HG02623 (cell line): ENCODE measurements around the gene P3H2.

ENCODE experiments used
- ATAC-seq: cut with Tn5 transposase; IDR thresholded peaks from one replicate; pipeline ENCODE4 v1.9.1; 2021; ENCODE audit warnings: moderate library complexity; ENCODE audit not compliant: unreplicated experiment

The P3H2 gene

DNA sequence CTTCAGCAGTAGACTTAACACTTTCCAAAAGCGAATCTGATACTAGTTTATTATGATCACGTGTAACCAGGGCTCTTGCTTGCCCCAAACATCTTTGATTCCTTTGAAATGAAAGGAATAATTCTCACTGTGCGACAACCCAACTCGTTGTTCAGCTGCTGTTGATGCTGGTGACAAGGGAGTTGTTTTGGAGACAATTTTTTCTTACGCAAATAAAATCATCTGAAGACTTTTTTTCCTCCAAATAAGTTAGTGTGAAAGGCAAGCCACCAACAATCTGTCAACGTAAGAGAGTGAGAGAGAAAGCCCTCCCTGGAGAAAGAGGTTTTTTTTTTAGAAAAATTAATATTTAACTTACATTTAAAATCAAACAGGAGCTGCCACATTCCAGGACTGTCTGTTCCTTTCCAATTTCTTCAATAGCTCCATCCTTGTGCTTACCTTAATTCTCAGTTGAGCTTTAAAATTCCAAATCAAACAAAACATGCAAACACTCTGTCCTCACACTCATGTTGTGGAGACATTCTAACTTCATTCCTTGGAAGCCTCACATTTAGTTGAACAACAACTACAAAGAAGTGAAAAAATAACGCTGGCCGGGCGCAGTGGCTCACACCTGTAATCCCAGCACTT, 4.9 kb upstream of the P3H2 start:
- ATAC-seq, result no peak

DNA sequence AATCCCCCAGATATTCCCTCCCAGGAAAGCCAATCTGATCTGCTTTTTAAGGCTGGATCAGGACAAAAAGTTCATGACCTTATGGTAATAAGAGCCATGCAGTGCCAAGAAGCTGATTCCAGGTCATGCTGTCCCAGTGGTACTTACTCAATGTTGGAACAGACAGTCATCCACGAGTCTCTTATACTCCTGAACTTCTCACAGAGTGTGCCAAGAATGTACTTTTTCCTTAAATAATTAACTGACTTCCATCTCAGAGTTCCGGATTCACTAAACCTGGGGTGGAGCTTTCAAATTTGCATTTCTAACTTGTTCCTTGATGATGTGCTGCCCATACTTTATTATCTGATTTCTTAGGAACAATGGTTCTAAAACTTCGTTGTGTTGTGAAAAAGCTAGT, 3.4 kb upstream of the P3H2 start:
- ATAC-seq, result no peak

DNA sequence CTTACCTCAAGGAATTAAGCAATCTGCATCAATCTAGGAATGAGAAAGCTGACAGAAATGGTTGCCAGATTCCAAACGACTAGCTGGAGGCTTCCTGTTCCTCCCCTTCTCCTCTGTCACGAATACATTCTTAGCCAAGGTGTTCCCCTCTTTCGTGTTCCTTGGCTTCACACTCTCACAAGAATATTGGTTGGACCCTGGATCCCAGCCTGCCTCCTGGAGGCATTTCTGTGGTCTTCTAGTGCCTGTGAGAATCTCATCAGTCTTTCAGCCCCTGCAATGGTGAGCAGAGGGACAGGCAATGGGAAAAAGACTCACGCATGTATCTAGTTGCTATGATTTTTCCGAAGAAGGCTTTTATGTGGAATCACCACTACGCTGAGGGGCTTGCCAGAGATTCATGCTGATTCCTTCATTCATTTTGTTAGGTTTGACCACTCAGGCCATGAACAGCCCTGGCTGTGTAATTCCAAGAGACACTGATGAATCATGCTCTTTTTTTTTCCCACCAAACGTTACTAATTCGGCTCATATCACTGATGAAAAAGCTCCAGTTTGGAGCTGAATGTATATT, 1.6 kb upstream of the P3H2 start:
- ATAC-seq, result no peak

DNA sequence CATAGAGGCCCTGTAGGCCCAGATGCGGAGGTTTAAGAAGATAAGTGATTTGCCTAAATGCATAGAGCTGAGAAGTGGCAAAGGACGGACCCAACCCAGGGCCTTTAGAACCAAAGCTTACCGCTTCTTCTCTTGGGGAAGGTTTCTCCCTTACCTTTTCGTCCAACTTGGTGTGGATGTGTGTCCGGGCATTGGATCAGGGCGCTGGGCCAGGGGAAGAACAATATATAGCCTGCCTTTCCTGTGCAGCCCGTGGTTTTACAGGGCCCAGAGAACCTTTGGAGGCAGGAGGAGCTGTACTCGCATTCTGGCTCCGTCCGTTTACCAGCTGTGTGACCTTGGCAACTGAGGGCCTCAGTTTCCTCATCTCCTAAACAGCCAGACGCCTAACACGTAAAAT, 686 bp upstream of the P3H2 start:
- no peak for ATAC-seq

DNA sequence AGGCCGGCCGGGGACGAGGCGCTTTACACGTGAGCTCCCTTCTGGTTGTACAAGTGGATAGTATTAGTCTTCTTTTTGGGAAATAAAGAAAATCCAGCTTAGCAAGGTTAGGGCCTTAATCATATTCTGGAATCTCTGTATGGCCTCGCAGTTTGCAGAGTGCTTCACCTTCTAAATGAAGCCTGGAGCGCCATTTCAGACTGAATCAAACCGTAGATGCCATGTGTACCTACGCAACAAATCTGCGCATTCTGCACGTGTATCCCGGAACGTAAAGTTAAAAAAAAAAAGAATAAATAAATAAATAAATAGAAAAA, 322 bp upstream of the P3H2 start:
- no peak for ATAC-seq

DNA sequence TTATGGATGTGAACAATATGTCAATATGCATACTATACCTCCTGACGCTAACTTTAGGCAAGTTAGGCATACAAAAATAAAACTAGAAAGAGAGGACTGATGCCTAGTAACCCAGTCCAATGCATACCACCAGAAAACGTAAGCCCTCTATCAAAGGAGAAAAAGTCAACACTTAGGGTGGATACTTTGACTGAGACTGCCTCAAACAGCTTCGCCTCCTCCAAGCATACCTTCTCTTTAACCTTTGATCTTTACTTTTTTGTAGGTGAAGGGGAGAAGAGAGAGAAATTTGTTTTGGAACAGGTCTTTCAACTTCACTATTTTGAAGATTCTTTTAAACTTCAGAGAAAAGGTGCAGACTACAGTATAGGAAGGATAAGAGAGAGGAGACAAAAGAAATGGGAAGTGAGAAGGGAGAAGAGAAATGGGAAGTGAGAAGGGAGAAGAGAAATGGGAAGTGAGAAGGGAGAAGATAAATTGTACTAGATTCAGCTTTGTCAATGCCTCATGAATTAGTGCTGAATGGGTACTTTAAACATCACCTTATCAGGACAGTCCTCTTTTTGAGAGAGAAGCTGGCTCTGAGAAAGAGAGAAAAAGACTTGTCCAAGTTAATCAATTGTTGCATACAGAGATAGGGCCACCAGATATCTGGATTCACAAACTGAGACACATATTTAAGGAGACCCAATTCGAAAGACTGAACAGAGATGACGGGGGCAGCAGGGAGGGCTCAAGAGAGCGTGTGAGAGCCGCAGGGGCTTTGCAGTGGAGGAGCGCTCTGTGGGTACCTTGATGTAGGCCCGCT, 1.0 kb downstream of the P3H2 start:
- peak; percentile 23 for ATAC-seq

DNA sequence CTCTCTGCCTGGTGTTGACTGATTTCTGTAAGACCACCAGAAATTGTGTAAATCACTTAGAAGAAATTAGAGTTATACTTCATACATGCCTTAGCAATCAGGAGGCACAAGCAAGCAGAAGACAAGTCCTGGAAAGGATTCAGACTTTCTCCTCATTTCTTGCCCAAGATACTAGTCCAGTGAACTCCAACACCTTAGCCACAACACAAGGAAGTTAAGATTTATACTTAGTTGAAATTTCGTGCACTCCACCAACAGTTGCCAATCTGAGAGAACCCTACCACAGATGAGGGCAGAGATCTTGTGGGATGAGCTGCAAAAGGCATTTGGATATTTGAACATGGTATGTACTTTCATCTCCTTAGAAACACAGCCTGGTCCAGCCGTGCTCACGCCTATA, 2.3 kb downstream of the P3H2 start:
- ATAC-seq, result no peak

DNA sequence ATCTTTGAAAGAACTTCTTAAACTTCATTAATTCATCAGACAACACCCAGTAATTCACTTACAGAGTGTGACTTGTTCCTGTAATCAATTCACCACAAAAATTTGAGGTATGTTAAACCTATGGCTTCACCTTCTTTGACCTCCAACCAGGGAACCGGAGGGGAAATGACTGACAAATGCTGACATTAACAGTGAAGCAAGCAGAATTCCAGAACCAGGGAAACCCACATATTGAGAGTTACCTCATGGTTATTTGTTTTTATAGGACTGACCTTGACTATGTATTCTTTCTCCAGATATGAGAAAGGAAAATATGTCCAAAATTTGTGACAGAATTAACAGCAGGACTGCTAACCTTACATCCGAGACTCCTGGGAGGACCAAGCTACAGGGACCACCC, 2.7 kb downstream of the P3H2 start:
- ATAC-seq, result no peak

DNA sequence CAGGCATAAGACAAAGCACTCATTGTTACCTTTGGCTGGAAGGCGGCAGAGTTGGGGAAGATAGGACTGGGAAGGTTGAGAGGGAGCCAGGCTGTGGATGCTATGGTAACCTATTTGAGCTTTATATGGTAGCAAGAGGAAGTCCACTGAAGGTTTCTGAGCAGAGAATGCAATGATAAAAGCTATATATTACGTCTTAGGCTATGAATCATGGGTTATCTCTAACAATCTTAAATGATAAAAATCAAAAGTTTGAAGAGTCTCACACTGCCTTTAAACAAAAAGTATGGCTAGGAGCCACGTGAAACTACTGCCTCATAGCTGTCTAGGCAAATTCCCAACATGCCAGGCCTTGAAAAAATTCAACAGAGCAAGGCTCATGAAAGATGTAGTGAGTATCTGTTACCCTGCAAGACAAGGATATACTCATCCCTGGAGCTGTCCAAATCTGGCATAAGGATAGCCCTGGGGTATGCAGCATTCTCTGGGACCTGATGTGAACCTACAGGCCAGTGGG, 4.1 kb downstream of the P3H2 start:
- no peak for ATAC-seq

DNA sequence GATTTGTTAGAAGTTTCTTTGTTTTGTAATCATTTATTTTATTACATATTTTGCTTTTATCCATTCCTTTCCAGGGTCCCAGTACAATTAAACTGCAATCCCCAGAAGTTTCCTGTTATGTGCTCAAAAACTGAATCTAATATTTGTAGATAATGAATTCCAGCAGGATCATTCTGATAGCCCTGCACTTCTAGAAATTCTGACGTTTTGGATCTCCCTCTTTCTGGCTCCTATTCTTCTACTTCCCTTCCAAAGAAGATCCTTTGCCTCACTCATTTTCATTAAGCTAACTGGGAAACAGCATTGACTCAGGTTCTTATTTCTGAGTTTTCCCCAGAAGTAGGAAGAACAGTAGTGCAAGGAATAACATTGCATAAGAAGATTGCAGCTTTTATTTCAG, 9.9 kb downstream of the P3H2 start:
- ATAC-seq, result no peak

DNA sequence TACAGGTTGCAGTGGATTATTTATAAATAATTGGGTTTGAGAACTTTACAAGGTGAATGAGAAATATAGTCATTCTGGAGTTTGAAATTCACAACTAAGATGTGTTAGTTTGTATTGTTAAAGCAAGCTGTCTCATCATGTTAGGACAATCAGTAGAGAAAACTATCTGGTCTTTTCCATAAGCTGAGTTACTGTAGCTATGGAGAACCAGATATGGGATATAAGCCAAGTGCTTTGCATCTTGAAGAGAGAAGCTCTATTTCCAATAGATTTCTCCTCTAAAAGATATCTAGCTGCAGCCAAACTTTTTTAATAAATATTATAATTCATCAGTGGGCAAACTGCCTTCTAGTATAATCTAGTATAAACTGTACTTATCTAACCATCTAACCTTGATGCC, 11.3 kb downstream of the P3H2 start:
- ATAC-seq, result no peak

DNA sequence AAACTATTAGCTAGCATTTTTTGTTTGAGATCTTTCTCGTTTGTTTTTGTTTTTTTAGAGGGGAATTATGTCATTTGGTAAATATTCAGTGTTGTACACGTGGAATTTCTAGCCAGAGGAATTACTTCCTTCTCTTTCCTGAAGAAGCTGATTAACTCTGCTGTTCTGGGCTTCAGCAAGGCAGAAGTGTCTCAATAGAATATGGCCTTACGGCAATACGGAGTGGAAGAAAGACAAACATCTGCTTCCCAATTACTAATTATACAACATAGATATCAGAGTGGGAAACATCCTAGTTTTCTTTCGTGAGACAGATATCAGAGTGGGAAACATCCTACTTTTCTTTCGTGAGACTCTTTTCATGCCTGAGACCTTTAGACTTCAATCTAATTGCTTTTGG, 11.9 kb downstream of the P3H2 start:
- no peak for ATAC-seq

DNA sequence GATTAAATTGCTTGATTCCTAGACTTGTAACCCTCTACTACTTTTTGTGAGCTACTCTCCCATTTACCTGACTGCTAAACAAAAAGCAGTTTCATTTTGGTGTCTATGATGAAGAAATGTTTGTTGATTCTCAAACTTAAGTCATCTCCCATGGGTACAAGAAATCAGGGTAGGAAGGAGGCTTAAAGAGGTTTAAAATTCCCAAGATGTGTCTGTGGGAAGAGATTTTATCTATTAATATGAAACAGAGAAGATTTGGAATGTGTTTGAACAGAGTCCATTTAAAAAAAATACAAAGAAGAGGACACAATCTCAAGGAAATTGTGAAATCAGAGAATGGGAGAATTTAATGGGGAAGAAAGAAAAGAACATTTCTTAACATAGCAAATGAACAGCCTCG, 14.8 kb downstream of the P3H2 start:
- ATAC-seq, result no peak

DNA sequence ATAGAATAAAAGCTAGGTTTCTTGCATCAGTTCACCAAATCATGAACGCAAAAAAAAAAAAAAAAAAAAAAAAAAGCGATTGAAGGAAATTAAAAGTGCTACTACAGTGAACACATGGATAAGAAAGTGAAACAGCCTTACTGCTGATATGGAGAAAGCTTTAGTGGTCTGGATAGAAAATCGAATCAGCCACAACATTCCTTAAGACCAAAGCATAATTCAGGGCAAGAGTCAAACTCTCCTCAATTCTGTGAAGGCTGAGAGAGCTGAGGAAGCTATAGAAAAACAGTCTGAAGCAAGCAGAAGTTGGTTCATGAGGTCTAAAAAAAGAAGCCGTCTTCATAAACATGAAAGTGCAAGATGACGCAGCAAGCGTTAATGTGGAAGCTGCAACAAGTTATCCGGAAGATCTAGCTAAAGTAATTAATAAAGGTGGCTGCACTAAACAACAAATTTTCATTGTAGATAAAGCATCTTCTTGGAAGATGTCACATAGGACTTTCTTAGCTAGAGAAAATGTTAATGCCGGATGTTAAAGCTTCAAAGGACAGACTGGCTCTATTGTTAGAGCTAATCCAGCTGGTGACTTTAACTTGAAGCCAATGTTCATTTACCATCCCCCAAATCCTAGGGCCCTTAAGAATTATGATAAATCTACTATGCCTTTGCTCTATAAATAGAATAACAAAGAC, 19.2 kb downstream of the P3H2 start:
- ATAC-seq, result no peak

DNA sequence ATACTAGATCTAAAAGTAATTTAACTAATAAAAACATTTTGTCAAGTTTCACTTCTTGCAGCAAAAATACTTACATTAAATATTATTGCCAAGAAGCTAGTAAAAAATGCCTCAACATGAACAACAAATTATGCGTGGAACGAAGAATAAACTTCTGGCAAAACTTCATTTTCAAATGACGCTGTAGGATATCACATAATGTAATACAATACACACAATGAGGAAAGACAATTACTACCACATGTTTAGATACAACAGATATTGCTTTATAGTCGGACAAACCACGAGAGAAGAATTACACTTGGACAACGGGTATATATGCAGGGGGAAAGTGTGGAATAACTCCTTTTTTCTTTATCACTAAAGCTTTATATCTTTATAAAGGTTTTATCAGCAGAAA, 21.6 kb downstream of the P3H2 start:
- ATAC-seq, result no peak

DNA sequence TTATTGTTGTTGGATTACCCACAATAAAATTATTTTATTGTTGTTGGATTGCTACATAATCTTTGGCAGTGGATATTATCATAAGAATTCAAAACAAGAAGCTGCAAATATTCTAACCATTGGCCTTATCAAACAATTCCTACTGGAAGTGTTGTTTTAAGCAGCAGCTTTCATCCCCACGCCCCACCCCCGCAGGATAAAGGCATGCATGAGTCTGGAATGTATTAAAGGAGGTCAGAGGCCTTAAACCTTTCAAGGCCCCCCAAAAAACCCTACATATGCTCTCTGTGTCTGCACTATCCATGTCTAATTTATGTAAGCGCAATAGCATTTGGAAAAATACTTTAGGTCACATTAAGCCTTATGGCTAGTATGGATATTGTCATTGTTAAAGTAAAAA, 23.1 kb downstream of the P3H2 start:
- no peak for ATAC-seq

DNA sequence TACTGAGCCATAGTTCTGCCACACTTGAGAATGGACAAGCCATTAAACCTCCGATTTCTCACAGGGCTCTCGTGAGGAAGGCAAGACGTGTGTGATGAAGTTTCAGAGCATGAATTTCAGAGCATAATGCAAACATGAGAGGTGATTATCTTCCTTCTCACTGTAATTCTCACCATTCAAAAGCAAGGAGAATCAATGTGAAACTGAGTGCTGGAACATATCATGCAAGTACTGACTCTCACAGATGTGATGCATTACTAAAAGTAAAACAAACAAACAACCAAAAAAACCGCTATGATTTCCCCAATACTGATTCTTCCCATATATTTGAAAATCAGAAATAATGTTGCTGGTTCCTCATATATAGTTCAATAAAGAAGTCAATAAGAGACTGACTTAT, 23.7 kb downstream of the P3H2 start:
- no peak for ATAC-seq

DNA sequence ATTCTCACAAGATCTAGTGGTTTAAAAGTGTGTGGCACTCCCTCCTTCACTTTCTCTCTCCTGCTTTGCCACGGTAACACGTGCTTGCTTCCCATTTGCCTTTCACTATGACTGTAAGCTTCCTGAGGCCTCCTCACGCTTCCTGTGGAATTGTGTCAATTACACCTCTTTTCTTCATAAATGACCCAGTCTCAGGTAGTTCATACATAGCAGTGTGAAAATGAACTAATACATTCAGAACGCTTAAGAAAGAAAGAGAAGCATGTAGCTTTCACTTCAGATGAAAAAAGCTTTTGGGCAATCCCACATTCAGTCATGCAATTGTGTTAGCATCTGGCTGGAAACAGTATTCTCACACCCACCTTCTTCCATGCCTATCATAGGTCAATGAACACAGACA, 24.4 kb downstream of the P3H2 start:
- ATAC-seq, result no peak

DNA sequence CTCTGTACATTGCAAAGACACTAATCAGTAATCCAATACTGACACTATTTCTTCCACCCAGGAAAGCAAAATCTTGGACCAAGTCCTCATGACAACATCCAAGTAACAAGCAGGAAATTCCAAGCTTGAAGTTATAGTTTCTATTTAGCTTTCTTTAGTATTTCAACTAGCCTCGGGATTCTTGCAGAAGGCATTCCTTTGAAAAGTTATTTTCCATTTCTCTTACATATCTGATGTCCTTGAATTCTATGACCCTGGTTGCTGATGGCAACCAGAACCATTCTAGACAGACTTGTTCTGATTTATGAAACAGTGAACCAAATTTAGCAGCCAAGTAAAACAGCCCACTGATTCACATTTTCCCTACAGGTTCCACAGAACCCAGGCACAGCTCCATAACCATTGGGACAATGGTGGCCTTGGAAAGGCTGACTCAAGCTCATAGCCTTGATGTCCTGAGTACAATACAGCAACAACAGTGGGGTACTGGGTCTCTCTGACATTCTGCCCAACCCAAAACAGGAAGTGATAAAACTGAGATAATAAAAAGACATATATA, 26.5 kb downstream of the P3H2 start:
- ATAC-seq, result no peak

DNA sequence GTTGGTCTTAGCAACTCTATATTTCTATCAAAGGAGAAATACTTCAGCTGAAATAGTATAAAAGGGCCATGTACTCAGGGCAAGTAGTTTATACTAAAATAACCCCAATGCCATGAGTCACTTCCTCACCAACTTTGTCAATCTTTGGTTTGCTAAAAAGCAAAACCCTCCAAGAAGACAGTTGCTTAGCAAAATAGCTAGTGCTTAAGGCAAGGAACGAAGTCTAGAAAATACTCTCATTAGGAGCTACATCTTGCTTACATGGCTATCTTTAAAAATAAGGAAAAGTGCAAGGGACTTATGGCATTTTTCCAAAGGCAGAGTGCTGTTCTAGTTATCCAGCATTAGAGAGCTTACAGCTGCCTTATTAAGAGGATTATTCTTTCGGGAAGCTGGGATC, 28.4 kb downstream of the P3H2 start:
- no peak for ATAC-seq

DNA sequence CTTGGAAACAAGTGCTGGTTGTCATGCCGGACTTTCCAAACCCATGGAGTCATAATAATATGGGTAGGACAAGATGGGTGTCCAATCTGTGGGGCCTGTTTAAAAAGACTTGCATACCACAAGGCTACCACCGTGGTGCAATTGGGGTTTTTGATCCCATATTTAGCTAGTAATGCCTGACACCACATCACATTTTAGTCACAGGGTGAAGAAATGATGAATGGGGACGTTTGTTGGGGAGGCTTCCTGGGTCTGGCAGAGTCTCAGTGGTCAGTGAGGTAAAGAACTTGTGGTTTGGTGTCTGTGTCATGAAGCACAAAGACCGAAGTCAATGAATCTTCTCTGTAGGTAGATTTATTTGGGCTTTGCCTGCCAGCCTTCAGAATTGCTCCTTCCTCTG, 31.0 kb downstream of the P3H2 start:
- ATAC-seq, result peak; percentile 69

DNA sequence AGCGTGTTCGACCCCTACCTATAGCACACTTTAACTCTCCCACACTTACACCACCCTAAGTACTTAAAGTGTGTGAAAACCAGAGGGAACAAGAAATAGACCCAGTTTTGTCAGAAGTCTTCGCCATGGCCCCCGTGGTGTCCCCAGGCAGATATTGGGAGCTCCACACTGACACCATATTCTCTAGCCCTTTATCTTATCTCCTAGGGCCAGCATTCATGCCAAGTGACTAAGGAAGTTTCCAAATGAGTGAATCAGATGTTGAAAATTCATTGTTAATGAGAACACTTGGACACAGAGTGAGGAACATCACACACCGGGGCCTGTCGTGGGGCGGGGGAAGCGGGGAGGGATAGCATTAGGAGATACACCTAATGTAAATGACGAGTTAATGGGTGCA, 31.8 kb downstream of the P3H2 start:
- no peak for ATAC-seq
